Bone marrow (tissue), 2 donors: ENCODE results near the gene RGL1.
A peak's percentile ranks its signal among the peaks of the same experiment; 100 is the strongest.

Source experiments
- DNase-seq, 2 donors: peaks; one replicate each; lab custom pipeline; 2025; lab: John Stamatoyannopoulos, UW

RGL1 gene

GRCh38 chr1:183869664-183870063 is 64.7 kb downstream of the RGL1 start:
- DNase-seq, result no peak

DNA sequence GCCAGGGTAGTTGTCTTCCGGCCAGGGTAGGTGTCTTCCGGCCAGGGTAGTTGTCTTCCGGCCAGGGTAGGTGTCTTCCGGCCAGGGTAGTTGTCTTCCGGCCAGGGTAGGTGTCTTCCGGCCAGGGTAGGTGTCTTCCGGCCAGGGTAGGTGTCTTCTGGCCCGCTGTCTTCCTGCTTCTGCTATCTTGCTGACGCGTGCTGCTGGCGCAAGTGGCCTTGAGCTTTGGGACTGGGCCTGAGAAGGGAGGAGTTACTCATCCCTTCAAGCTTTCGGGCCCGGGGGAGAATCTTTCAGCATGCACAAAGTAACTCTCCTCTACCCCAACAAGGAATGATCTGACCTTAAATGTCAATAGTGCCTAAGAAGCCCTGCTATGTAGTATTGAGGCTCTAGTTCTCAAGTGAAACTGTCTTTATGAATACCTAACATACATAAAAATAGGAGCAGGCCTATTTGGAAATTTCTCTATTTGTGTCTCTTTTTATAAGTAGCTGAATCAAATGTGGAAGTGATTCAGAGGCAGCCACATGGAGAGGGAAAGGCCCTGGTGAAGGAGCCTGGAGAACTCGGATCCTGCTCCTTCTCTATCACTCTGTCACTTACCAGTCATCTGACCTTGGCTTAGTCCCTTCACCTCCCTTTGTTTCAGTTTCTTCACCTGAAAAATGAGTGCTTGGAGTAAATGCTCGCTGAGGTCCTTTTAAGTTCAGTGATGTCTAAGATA is 65.6 kb downstream of the RGL1 start:
- DNase-seq, result no peak

GRCh38 chr1:183871142-183871541 is 66.2 kb downstream of the RGL1 start:
- DNase-seq, result no peak

DNA sequence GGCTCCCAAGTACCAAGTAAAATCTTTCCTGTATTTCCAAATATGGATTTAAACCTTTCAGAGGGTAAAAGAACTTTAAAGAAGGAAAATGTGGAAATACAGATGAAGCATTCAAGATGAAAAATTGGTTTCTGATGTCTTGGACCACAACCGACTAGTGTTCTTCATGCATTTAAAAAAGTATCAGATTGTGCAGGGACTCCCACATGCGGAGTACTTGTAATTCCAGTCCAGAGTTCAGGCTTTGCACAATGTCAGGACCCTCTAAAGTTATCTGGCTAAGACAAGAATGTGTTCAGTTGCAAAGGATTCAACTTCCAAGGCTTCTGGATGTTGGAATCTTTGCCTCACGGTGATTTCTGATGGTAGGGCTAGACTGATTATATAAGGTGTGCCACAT is 66.7 kb downstream of the RGL1 start:
- no peak for DNase-seq

DNA sequence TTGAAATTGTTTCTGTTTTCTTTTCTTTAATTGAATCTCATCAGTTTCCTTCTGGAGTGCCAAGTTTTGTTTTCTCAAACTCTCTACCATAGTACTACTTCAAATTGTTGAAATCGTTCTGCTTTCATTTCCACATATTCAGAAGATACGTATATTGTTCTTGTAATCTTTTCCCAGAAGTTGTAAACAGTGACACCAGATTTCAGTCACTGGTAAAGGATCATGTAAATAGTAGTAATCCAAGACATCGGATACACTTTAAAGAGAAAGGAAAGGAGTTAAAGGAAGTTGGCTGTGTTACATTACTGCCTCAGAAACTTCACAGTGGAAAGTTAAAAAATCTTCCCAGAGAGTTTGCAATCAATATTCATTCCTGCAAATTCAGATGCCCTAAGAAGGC is 67.5 kb downstream of the RGL1 start:
- DNase-seq, result no peak

GRCh38 chr1:183873642-183874041 is 68.7 kb downstream of the RGL1 start:
- peak in 1 of 2 donors; percentile 4 for DNase-seq

DNA sequence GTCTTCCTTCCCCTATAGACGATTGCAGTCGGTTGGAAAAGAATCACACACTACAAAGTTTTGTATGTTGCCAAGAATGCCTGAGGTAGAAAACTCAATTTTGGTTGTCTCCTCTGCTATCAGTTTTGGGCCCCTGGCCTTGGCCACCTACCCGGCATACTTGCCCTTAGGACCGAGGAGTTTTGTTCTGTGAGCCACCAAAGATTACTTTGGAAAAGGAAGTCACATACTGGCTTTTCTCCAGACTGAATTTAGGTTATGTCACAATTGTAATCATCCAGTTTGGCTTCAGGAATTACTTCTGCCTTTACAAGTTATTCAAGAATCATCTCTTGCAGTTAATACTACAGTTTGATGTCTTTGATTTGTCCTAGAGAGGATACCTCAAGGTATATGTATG is 71.4 kb downstream of the RGL1 start:
- DNase-seq, result no peak

- no peak for DNase-seq
Observed at GRCh38 chr1:183877053-183877720, 72.3 kb downstream of the RGL1 start.

GRCh38 chr1:183879494-183879893 is 74.6 kb downstream of the RGL1 start:
- no peak for DNase-seq

DNA sequence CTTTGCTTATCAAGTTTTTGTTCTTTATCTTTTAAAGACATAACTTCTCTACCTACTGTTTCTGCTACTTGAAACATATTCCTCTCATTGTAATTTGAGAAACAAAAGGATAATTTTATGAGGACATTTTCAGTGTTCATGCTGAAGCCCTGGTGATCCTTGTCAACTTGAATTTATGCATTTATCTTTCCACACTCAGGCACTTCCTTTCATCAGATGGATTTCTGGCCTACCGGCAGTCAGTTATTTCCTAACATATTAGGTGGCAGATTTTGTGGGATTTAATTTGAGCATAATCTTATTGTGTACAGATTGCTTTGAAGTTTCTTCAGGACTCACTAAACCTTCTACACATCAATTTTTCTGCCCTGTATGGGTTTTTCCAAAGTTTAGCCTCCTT is 75.0 kb downstream of the RGL1 start:
- DNase-seq, result no peak

DNA sequence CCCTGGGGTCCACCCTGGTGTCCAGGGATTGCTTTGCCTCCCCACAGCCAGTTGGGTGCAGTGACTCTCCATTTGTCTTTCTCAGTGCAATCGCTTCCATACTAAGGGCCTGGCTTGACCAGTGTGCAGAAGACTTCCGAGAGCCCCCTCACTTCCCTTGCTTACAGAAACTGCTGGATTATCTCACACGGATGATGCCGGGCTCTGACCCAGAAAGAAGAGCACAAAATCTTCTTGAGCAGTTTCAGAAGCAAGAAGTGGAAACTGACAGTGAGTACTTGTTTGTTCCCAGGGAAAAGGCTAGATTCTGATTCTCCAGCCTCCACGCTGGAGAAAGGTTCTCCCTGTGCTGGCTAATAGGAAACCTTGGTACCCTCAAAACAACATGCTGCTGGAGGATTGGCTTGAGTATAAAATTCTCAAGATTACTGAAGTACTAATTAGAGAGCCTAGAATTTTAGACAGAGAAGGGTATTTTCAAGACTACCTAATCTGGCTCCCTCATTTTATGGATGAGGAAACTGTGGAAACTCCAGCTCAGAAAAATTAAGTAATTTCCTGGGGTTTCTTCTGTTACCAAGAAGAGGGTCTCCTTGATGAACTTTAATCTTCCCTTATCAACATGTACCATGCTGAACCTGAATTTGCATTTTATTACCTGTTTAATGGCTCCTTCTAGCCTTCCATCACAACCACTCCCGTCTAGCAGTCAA is 75.8 kb downstream of the RGL1 start:
- DNase-seq, result no peak

- no peak for DNase-seq
Observed at GRCh38 chr1:183881387-183882131, 76.6 kb downstream of the RGL1 start.

DNA sequence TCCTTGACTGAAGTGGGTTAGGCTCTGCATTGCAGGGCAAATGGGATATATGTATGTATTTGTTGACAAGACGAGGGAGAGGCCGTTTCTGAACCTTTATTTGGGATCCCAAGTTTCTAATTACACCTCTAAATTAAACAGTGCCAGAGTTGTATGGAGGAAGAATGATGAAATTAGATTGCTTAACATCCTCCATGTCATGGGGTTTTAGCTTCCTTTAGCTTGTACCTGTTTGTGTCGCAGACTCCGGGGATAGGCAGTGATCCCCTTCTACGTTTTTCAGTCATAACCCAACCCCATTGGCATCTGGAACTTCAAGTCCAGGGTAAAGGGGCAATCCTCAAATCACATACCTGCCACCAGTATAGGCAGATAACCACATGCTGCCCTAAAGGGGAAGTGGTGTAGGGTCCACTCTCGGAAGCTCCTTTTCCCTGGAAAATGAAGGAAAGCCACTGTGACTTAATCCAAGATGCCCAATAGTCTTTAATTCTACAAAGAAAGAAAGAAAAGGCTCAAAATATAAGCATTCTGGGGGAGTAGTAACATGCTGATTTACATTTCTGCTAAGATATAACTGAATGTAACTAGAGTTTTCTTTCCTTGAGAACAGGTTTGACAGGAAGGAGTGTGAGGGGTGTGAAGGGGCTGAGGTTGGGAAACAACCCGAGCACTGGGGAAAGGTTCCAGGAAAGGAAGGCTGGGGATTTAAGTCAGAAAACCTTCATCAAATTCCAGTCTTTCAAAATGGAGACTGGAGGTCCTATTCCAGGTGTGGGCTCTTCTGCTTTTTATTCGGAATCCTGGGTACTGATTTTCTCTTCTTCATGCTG is 77.6 kb downstream of the RGL1 start:
- no peak for DNase-seq

GRCh38 chr1:183883623-183884022 is 78.7 kb downstream of the RGL1 start:
- DNase-seq, result no peak

GRCh38 chr1:183884526-183884925 is 79.6 kb downstream of the RGL1 start:
- no peak for DNase-seq

DNA sequence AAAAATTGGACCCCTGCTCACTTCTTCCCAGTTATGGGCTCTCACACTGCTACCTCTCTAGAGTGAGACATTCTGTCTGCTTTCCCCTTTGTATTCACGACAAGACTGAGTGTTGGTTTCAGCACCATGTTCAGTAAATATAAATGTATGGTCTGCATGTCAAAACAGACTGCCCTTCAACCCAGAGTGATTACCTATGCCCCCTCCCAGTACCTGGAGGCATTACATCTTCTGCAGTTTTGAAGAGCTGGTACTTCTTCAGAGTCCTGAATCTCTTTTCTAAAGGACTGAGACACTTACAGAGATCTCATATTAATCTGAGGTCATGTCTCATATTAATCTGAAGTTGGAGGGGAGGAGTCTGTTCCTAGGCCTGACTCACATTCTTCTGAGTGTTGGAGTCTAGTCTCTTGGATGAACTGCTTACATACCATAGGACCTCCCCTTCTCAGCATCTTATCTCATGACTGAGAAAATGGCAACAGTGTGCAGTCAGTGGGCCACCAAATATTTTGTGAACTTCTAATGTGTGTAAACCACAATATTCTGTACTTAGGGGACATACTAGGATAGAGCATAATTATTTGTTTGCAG is 80.3 kb downstream of the RGL1 start:
- no peak for DNase-seq

DNA sequence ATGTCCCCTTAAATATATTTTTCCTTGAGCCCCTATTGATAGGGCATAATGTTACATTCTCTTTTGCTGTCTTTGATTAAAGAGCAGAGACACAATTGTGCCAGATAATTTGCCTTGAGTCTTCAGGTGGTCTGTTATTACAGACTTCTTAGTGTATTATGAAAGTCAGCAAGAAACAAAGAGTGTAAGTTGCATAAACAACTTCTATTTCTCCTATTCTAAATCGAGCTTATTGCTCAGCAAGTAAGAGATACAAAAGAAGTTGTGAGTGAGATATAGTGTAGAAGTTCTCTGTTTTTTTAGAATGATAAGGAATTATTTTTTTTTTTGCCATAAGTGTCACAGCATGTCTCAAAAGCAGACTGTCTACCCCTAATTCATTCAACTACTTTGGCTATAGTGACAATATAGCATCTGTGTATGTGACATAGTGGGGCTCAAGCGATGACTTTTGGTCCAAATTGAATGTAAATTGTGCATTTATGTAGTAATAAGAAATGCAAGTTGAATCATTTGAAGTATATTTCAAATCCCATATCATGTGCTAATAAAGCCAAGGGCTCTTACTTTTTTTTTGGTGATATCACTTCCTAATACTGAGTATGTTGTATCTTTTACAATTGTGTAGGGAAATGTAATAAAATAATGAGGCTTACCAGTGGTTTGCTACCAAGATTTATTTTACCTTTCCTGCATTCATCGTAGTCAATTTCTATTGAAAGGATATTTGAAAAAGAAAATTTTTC is 81.3 kb downstream of the RGL1 start:
- no peak for DNase-seq

- no peak for DNase-seq
Observed at GRCh38 chr1:183886853-183887252, 81.9 kb downstream of the RGL1 start.

DNA sequence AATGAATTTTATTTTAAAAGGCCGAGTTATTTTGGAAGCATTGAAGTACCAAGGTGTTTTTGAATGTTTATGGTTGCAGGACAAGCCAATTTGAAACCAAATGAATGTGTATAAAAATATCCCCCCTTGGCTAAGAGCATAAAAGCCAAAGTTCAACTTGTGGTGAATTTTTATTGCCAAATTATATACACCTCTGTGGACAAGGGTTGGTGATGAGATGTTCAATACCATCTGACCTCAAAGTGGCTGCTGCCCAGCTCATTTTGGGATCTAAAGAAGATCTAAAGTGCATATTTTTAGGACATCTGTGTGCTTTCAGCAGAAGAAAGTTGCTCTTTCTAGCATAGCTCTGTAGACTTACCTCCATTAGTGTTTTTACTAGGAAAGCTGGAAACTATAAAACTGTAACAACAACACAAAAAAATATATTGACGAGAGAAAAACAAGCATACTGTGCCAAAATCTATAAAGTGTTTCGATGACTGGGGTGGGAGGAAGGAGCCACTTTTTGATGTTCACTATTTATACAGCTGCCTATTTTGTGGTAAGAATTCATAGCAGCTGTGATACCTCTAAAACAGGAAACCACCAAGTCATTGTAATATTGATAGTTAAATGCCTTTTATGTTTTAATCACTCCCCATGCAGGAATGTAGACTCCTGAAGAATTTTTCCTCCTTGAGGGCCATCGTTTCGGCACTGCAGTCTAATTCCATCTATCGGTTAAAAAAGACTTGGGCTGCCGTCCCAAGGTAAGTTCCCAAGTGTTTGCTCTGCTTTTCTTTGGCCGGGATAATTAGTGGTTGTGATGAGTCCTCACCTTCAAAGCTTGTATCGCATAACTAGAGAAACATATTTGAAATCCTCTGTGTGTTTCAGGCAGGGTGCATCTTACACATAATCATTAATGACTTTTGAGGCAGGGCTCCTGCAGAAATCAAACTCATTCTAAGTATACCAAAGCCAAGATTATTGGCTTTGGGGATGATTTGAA is 83.2 kb downstream of the RGL1 start:
- DNase-seq, result no peak
